NCI-H1417 (cell line): ENCODE data around the gene NR1I2.

Experiments
- DNase-seq, 3 experiments: peaks; one replicate each; lab custom pipeline; 2025; lab: John Stamatoyannopoulos, UW

NR1I2 gene

GRCh38 chr3:119781330-119782198, at the start of gene NR1I2:
NR1I2 (plus strand) TSS chr3:119782101.
- no peak for DNase-seq

- DNase-seq = no peak
Measured at GRCh38 chr3:119733812-119734211, 48.1 kb upstream of the NR1I2 start.

GRCh38 chr3:119738741-119739140, 43.2 kb upstream of the NR1I2 start:
- no peak for DNase-seq

- no peak for DNase-seq
Measured at GRCh38 chr3:119741657-119742590, 40.0 kb upstream of the NR1I2 start.

GRCh38 chr3:119743921-119744320, 38.0 kb upstream of the NR1I2 start:
- no peak for DNase-seq

- no peak for DNase-seq
Measured at GRCh38 chr3:119745942-119746341, 36.0 kb upstream of the NR1I2 start.

- no peak for DNase-seq
Measured at GRCh38 chr3:119746423-119746822, 35.5 kb upstream of the NR1I2 start.

GRCh38 chr3:119747357-119747756, 34.5 kb upstream of the NR1I2 start:
- DNase-seq = no peak

GRCh38 chr3:119748991-119749390, 32.9 kb upstream of the NR1I2 start:
- no peak for DNase-seq

GRCh38 chr3:119751423-119751822, 30.5 kb upstream of the NR1I2 start:
- no peak for DNase-seq

GRCh38 chr3:119759962-119760361, 21.9 kb upstream of the NR1I2 start:
- no peak for DNase-seq

- DNase-seq = no peak
Measured at GRCh38 chr3:119762876-119763275, 19.0 kb upstream of the NR1I2 start.

GRCh38 chr3:119763466-119763865, 18.4 kb upstream of the NR1I2 start:
- no peak for DNase-seq

GRCh38 chr3:119765239-119765638, 16.7 kb upstream of the NR1I2 start:
- DNase-seq = no peak

- DNase-seq = no peak
Measured at GRCh38 chr3:119767936-119768601, 13.8 kb upstream of the NR1I2 start.

- no peak for DNase-seq
Measured at GRCh38 chr3:119768668-119769393, 13.1 kb upstream of the NR1I2 start.

- no peak for DNase-seq
Measured at GRCh38 chr3:119769394-119770149, 12.3 kb upstream of the NR1I2 start.

- no peak for DNase-seq
Measured at GRCh38 chr3:119774444-119774843, 7.5 kb upstream of the NR1I2 start.

GRCh38 chr3:119776304-119776703, 5.6 kb upstream of the NR1I2 start:
- no peak for DNase-seq

- DNase-seq = no peak
Measured at GRCh38 chr3:119778176-119778575, 3.7 kb upstream of the NR1I2 start.

GRCh38 chr3:119778811-119779210, 3.1 kb upstream of the NR1I2 start:
- no peak for DNase-seq
